Measurements from ENCODE around the gene MYOM1. TPM values are rescaled to one million over a fixed set of nuclear protein-coding genes. Genes with fewer than 3 reads are reported as not detected.
A peak's percentile ranks its signal among the peaks of the same experiment; 100 is the strongest.

Gene MYOM1
- total and polyA plus RNA-seq, 12 donors, result 94.4 to 1,558 (median 870) TPM

GRCh38 chr18:3236470-3236869, 16.7 kb upstream of the MYOM1 start:
- WGBS, 2 donors, result 66% methylated on average over 4 of the region's 4 CpGs
- intact Hi-C loops (cut with DNase I), result loop anchor here in 3 of 10 donors (5.0 to 10.0 kb wide), 3 partner anchors 52 to 309 kb away; no protein-coding TSS in a partner anchor
- H3K9me3 ChIP-seq, result peaks cover 0 to 2% (median 0%) of the 10 kb centered on the region in 11 donors
- H3K36me3 ChIP-seq, result no peaks in the 10 kb centered on the region
- H3K4me1 ChIP-seq, result peaks cover 0 to 11% (median 0%) of the 10 kb centered on the region in 9 donors
- TF ChIP-seq, protein P1, sequence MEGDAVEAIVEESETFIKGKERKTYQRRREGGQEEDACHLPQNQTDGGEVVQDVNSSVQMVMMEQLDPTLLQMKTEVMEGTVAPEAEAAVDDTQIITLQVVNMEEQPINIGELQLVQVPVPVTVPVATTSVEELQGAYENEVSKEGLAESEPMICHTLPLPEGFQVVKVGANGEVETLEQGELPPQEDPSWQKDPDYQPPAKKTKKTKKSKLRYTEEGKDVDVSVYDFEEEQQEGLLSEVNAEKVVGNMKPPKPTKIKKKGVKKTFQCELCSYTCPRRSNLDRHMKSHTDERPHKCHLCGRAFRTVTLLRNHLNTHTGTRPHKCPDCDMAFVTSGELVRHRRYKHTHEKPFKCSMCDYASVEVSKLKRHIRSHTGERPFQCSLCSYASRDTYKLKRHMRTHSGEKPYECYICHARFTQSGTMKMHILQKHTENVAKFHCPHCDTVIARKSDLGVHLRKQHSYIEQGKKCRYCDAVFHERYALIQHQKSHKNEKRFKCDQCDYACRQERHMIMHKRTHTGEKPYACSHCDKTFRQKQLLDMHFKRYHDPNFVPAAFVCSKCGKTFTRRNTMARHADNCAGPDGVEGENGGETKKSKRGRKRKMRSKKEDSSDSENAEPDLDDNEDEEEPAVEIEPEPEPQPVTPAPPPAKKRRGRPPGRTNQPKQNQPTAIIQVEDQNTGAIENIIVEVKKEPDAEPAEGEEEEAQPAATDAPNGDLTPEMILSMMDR (IDR thresholded peaks at IDR 0.05), result no peak
- H3K4me3 ChIP-seq, result no peak overlapping the region
- H3K27me3 ChIP-seq, result no peaks in the 10 kb centered on the region
- H3K27ac ChIP-seq, result no peak overlapping the region
- DNase-seq, result no peak
- ATAC-seq, result peak in 3 of 8 donors; percentile 14 to 70 (median 63)

GRCh38 chr18:3235846-3236245, 16.1 kb upstream of the MYOM1 start:
- Histone ChIP-seq H3K9me3 (no peaks in the 10 kb centered on the region), H3K27ac (no peak overlapping the region), H3K4me1 (peaks cover 0 to 11% (median 0%) of the 10 kb centered on the region in 9 donors), H3K4me3 (no peak overlapping the region), H3K27me3 (no peaks in the 10 kb centered on the region), H3K36me3 (no peaks in the 10 kb centered on the region)
- TF ChIP-seq, protein P1 (IDR thresholded peaks at IDR 0.05), result no peak
- intact Hi-C loops (cut with DNase I), result loop anchor here in 3 of 10 donors (5.0 to 10.0 kb wide), 3 partner anchors 51 to 309 kb away; no protein-coding TSS in a partner anchor
- WGBS, 2 donors, result 97 to 100% methylated on average over 2 of the region's 2 CpGs
- DNase-seq, result no peak
- ATAC-seq, result no peak

- DNase-seq, result no peak
- no peaks in the 10 kb centered on the region for H3K9me3 ChIP-seq
- TF ChIP-seq, protein P1 (IDR thresholded peaks at IDR 0.05), result no peak
- no peaks in the 10 kb centered on the region for H3K36me3 ChIP-seq
- ATAC-seq, result no peak
- intact Hi-C loops (cut with DNase I), result loop anchor here in 2 of 10 donors (10.0 kb wide), 2 partner anchors 50 to 70 kb away; no protein-coding TSS in a partner anchor
- WGBS, 2 donors, result 65 to 67% methylated on average over 5 of the region's 5 CpGs
- no peak overlapping the region for H3K27ac ChIP-seq
- H3K27me3 ChIP-seq, result no peaks in the 10 kb centered on the region
- H3K4me1 ChIP-seq, result peaks cover 0 to 11% (median 0%) of the 10 kb centered on the region in 9 donors
- H3K4me3 ChIP-seq, result no peak overlapping the region
These were observed 14.7 kb upstream of the MYOM1 start for GRCh38 chr18:3234457-3234856.

DNA sequence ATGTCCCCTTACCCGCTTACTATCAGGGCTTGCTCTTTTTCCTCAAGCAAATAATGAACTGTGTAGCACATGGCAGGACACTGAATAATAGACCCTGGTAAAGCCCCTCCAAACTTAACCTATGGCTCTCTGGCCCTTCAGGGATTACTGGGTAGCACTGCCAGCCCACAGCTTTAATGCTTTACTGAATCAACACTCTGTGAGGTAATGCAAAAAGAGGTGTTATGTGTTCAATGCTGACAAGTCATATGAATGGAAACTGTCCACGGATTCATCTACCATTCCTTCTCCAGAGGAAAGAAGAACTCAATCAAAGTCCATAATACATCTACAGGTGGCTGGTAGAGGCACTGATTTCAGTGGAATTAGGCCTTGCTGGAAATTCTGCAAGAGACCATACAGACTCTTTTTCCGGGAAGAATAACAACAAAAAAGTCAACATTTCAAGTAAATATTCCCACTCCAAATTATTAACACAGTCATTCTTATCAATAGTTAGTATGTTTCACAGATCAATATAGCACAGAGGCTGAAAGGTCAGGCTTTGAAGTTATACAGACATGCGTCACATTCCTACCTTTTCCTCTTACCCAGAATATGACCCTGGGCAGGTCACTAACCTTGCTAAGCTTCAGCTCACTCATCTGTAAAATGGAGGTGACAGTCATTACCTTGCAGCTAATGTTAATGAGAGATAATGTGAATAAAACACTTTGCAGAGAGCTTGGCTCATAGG, 13.8 kb upstream of the MYOM1 start:
- WGBS, 2 donors, result 83 to 90% methylated on average over 4 of the region's 4 CpGs
- intact Hi-C loops (cut with DNase I), result loop anchor here in 2 of 10 donors (10.0 kb wide), 2 partner anchors 49 to 69 kb away; no protein-coding TSS in a partner anchor
- H3K36me3 ChIP-seq, result no peaks in the 10 kb centered on the region

More for the DNA sequence above, 13.8 kb upstream of the MYOM1 start:
- ATAC-seq, result no peak
- no peak for DNase-seq
- TF ChIP-seq, protein P1 (IDR thresholded peaks at IDR 0.05), result no peak
- H3K27me3 ChIP-seq, result no peaks in the 10 kb centered on the region
- no peaks in the 10 kb centered on the region for H3K9me3 ChIP-seq
- no peak overlapping the region for H3K4me3 ChIP-seq
- H3K4me1 ChIP-seq, result peaks cover 0 to 11% (median 0%) of the 10 kb centered on the region in 9 donors
- no peak overlapping the region for H3K27ac ChIP-seq
